Stimulated activated CD8-positive, alpha-beta memory T cell treated with anti-CD3 and anti-CD28 coated beads, Interleukin-15, amount 100 ng/mL, for 1 hour (primary cell): ENCODE results near the gene ZNF48.

Experiments
- DNase-seq: peaks from one replicate; pipeline ENCODE4 v3.0.0-alpha.2; 2020; ENCODE audit warnings: low read depth

The ZNF48 gene

DNA sequence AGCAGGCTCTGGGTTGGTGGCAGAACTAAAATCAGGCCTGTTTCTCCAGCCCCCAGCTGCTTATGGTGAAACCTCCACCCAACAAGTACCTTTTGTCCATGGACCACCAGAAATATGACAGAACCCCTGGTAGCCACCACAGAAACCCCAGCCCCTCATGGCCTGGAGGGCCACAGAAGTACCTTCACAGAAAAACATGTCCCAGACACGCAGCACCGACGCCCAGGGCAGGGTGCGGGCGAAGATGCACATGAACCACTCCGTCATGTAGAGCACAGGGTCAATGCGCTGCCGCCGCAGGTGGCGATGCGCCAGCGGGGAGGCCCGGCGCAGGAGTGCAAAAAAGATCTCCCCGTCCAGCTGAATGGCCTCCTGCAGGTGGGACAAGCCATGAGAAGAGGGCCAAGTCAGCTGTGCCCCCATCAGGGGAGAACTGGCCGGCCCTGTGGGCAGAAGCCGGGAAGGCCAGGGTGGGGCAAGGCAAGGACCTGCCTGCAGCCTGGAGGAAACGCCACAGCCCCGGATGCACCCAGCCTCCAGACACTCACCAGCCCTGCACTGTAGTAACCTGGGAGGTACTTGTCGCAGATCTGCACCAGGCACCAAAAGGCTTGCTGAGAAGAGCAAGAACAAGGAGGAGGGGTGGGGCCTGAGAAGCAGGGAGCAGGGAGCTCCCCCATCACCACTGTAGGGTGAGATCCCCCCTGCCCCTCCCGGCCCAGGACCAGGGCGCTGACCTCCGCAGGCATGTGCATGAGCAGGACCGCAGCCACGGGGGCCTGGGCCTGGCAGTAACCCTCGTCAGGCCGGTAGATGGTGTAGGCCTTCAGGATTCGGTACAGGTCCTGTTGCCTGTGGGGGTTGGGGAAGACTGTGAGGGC, 36.0 kb upstream of the ZNF48 start:
- no peak for DNase-seq

DNA sequence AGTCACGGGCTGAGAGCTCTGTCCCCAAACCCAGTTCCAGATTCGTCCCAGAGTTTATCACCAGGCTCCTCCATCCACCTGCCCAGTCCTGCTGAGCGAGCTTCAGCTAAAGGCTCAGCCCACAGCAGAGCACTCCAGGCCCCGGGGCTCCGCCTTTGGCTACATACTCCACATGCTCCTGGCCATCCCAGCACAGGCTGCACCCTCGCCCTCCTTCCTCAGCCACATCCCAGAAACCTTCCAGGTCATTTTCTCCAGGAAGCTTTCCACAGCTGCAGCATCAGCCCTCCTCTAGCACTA, 35.4 kb upstream of the ZNF48 start:
- no peak for DNase-seq

DNA sequence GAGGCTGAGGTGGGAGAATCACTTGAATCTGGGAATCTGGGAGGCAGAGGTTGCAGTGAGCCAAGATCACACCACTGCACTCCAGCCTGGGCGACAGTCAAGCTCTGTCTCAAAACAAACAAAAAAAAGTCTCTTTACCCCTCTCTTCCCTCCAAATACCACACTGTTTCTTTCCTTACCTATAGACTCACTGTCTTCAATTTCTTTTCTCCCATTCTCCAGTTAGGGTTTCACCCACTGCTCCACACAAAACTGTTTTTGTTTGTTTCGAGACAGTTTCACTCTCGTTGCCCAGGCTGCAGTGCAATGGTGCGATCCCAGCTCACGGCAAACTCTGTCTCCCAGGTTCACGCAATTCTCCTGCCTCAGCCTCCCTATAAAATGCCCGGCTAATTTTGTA, 34.0 kb upstream of the ZNF48 start:
- no peak for DNase-seq

DNA sequence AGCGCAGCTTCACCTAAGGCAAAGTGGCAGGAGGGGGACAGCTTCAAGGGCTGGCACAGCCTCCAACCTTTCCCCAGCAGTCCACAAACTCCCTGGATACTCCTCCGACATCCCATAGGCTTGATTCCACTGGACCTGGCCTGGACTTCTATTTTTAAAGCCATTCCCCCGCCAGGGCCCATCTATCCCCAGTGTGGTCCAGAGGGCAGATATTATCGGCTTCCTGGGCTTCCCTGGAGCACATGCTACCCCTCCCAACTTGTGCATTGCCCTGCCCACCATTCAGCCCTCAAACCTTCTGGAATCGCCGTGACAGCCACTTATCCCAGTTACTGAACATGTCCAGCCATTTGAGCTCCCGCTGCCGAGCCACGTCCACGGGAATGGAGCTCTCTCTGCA, 30.0 kb upstream of the ZNF48 start:
- DNase-seq, result no peak

DNA sequence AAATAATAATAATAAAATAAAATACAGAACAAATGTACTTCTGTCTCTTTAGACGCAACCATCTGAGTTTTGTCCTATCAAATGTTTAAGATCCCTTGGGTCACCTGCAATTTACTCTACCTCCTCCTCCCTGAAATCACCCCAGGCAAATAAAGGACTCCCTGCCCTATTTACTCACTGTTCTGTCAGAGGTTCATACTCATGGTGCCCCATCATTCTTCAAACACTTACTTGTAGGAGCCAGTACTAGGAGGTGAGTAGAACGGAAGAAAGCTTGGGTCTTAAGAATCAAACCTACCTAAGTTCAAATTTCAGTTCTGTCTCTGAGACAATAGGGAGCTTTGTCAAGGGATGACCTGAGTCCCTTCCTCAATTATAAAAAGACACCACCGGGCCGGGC, 28.7 kb upstream of the ZNF48 start:
- DNase-seq, result no peak

DNA sequence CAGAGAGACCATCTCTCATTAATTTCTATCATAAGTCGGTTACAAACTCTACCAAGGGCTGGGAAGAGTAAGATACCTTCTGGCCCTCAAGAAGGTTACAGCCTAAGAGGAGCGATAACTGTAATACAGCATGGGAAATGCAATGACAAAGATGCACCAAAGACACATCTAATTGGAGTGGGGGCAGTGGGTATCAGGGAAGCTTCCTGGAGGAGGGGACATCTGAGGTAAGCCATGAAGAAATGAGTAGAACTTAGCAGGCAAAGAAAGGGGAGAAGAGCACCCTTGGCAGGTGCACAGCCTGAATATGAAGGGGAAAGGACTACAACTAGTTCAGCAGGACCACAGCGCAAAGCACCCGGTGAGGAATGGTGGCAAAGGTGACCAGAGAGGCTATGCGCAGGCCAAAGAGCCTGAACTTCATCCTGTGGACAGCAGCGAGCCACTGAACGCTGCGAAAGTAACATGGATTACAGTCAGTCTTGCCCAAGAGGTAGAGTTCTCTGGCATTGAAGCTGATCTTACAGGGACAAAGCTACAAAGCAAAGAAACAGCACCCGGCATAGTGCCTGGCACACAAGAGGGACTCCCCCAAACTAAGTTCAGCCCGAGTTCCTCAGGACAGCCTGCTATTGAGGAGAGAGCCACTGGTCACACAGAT, 27.7 kb upstream of the ZNF48 start:
- DNase-seq, result no peak

DNA sequence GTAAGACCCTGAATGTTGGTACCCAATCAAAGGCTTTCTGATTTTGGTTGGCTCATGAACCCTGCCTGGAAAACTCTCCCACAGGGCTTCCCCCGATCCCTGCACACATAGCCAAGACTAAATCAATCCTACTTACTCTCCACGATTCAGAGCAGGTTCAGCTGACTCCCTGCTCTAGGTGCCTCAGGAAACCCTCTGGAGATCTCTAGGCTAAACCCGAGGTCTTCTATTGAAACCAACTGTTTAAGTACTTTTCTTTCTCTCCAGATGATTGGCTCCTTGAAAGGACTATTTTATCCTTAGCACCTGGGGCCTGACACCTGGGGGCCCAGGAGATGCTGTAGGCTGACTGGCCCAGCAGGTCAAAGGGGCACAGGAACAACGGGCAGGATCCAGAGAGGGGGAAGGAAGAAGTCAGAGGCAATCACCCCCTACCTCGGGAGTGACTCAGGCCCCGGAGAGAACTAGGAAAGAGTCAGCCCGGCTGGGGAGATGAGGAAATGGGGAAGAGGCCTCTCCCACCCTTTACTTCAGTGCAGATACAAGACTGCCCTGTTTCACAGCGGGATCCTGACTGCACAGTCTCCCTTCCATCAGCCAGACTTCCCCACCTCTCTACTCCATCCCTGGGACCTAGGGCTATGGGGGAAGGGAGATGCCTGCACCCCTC, 27.0 kb upstream of the ZNF48 start:
- DNase-seq, result no peak

DNA sequence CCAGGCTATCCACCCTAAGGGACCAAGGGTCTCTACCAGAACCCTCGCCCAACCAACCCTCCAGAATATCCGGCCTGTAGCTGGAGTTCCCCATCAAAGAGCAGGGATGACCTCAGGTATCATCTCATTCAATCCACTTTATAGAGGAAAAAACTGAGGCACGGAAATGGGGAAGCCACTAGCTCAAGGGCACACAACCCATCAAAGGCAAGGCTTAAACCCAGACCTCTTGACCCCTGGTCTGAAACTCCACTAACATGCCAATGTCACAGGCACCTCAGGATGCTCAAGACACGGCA, 26.5 kb upstream of the ZNF48 start:
- DNase-seq, result no peak

GRCh38 chr16:30369091-30369937, 25.9 kb upstream of the ZNF48 start:
- DNase-seq, result no peak

DNA sequence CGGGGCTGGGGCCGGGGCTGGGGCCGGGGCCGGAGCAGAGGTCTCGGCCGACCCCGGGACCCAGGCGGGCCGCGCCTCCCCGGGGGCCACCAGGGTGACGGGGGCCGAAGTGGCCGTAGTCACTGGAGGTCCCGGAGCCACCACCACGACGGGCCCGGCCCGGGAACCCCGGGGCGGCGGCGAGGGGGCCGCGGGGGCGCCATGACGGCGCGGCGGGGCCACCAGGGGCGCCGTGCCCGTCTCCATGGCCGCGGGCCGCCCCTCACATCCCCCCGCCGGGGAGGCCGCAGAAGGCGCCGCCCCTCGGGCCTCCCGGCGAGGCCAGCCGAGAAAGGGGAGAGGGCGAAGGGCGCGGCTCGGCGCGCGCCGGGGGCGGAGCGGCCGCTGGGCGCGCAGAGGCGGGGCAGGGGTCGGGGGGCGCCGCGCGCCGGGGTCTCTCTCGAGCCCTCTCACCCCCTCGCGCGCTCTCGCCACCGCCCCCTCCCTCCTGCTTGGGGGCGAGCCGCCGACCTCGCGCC, 25.2 kb upstream of the ZNF48 start:
- no peak for DNase-seq

DNA sequence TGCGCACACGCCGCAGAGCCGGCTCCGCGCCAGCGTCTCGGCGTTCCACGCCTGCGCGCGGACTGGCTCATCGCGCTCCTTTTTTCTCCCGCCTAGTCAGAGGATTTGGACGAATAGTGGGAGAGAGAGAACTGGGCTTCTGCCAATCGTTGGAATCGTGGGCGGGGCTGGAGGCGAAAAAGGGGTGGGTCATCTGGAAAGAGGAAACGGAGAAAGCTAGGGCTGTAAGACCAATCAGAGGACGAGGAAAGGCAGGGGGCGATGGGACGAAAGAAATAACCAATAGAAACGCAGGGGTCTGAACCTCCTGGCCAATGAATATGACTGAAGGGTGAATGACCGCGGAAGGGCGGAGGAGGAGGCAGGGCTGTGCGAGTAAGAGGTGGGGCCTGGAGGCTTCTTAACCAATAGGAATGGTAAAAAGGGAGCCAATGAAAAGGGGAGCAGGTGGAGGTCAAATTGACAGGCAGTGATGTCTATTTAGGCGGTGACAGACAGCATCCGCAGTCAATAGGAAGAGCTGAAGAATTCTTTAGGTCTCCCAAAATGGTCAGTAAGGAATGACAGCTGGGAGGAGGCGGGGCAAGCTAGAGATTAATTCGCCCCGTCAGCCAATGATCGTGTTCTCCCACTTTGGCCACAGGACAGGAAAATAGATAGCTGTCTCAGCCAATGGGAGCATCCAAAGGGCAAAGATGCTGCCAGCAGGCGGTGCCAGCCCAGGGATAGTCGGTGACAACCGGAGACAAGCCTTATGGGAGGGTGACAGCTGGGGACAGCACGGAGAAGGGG, 24.6 kb upstream of the ZNF48 start, which contains the start of gene TBC1D10B:
Gene TBC1D10B (minus strand): TSS at position 39 of the 792 bp plus-strand sequence. CDS start 311 bp downstream, outside the sequence.
- peak; percentile 97 for DNase-seq

GRCh38 chr16:30371248-30371816, 23.9 kb upstream of the ZNF48 start:
- no peak for DNase-seq

DNA sequence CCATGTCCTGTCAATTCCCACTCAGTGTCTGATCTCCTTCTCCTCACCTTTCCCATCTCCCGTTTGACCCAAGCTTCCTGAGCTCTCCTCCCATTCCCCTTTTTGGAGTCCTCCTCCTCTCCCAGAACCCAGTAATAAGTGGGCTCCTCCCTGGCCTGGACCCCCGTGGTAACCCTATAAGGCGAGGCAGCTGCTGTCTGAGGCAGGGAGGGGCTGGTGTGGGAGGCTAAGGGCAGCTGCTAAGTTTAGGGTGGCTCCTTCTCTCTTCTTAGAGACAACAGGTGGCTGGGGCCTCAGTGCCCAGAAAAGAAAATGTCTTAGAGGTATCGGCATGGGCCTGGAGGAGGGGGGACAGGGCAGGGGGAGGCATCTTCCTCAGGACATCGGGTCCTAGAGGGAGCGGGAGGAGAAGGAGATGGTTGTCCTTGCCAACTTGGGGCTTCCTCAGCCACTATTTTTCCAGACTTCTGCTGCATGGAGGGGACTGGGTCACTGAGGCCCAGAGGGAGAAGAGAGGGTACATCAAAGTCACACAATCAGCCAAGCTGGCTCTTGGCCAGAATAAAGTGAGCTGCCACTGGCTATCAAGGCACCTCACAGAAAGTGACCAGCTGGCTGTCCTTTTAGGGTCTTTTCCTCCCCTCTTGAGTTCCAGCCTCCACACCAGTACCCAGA, 23.0 kb upstream of the ZNF48 start:
- DNase-seq, result no peak

GRCh38 chr16:30372725-30373124, 22.5 kb upstream of the ZNF48 start:
- DNase-seq, result no peak

DNA sequence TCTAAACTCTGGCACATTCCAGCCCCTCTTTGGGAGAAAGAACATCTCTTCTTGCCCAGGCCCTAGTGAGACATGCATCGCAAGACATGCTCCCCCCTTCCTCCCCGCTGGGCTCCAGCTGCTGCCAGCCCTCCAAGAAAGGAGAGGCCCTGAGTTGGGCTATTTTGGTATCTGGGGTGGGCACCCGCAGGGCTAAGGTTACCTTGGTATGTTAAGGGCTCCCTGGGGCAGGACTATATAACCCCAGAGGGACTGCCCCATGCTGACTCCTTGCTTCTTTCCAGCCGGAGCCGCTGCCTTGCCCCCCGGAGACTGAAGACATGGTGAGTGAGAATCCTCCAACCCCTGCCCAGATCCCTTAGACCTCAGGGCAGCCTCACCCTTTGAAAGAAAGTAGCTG, 20.7 kb upstream of the ZNF48 start, which contains the start of gene MYL11:
Gene MYL11 (plus strand): TSS at position 265 of the 400 bp plus-strand sequence. CDS start 56 bp downstream, at position 321.
- DNase-seq, result no peak

DNA sequence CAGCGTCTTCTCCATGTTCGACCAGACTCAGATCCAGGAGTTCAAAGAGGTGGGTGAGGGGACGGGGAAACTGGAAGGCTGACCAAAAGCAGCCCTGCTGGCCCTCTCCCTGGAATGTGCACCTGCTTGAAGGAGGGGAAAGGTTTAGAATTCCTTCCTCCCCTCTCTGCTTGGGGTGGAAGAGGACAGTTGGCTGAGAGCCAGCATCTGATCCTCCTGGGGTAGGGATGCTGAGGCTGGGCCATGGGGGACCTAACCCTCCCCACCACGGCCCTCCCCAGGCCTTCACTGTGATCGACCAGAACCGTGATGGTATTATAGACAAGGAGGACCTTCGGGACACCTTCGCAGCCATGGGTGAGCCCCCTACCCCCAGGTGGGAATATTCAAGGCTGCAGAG, 19.4 kb upstream of the ZNF48 start:
- DNase-seq, result no peak

DNA sequence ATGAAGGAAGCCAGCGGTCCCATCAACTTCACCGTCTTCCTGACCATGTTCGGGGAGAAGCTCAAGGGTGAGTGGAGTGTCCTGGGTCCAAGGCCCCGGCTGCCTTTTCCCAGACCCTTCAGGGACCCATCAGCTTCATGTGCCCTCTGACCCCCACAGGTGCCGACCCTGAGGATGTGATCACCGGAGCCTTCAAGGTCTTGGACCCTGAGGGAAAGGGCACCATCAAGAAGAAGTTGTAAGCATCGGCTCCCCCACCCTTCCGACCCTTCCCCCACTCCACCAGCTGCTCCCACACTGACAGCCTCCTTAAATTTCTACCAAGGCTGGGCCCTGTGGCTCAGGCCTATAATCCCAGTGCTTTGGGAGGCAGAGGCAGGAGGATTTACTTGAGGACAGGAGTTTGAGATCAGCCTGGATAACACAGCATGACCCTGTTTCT, 18.7 kb upstream of the ZNF48 start:
- DNase-seq, result no peak

- DNase-seq, result no peak
Measured at GRCh38 chr16:30377050-30377811, 18.0 kb upstream of the ZNF48 start.

DNA sequence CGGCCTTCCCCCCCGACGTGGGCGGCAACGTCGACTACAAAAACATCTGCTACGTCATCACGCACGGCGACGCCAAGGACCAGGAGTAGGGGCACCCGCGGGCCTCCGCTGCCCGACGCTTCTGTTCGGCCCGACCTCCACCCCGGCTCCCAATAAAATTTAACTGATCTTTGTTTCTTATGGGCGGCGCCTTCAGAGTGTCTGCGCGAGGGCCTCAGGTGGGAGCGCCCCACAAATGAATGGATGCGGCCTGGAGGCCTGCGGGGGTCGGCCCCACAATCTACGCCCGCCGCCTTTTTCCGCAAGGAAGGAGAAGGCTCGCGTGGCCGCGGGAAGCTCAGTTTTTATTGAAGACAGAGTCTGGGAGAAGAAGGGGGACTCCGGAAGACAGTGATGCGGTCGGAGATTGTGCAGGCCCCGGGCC, 17.4 kb upstream of the ZNF48 start:
- DNase-seq, result peak; percentile 77
